Rectal smooth muscle tissue (tissue), 1 donor: ENCODE data around the gene AZU1.
"Not testable (repeated sequence)": the region's sequence is repeated elsewhere in the genome, so short reads cannot be mapped to it uniquely, and the experiment has no call there.

ENCODE experiments used
- H3K27ac ChIP-seq: one replicate; pipeline ENCODE4 v1.7.0; 2013; ENCODE audit warnings: low read depth, low read length, inconsistent platforms
- H3K27me3 ChIP-seq: one replicate; pipeline ENCODE4 v1.7.0; 2013; ENCODE audit warnings: low read length; ENCODE audit not compliant: control insufficient read depth, insufficient read depth
- H3K36me3 ChIP-seq: one replicate; pipeline ENCODE4 v1.7.0; 2013; ENCODE audit warnings: low read length; ENCODE audit not compliant: control insufficient read depth, insufficient read depth
- H3K4me1 ChIP-seq: one replicate; pipeline ENCODE4 v1.7.0; 2013; ENCODE audit warnings: low read length; ENCODE audit not compliant: control insufficient read depth, insufficient read depth
- H3K4me3 ChIP-seq: one replicate; pipeline ENCODE4 v1.7.0; 2013; ENCODE audit warnings: low read length
- H3K9ac ChIP-seq: one replicate; pipeline ENCODE4 v1.7.0; 2013; ENCODE audit warnings: low read length

Gene AZU1

DNA sequence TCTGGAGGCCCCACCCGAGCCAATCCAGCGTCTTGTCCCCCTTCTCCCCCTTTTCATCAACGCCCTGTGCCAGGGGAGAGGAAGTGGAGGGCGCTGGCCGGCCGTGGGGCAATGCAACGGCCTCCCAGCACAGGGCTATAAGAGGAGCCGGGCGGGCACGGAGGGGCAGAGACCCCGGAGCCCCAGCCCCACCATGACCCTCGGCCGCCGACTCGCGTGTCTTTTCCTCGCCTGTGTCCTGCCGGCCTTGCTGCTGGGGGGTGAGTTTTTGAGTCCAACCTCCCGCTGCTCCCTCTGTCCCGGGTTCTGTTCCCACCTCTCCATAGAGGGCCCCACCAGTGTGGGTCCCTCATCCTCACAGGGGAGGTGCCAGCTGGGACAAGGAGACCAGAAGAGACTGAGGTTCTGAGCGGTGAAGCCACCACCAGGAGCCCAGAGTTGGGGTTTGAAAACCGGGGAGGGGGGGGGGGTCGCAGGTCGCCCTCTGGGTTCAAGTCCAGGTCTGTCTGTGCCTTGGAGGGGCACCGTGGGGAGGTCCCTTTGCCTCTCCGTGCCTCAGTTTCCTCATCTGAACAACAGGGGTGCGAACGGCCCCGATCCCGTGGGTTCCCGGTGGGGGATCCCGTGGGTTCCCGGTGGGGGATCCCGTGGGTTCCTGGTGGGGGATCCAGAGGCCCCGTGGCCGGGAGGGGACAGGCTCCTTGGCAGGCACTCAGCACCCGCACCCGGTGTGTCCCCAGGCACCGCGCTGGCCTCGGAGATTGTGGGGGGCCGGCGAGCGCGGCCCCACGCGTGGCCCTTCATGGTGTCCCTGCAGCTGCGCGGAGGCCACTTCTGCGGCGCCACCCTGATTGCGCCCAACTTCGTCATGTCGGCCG lies 24.7 kb downstream of the AZU1 start, which contains the start of gene ELANE:
TSS of gene ELANE (plus strand) at position 168 of the 878 bp plus-strand sequence. CDS start at position 194, 26 bp downstream.
- Histone ChIP-seq H3K27me3 (peaks cover 4% of the 10 kb centered on the region), H3K9ac (no peak within 1 kb of the TSS), H3K36me3 (no peaks in the 10 kb centered on the region), H3K27ac (peak within 1 kb of the TSS; percentile 80), H3K4me3 (no peak within 1 kb of the TSS), H3K4me1 (peaks cover 8% of the 10 kb centered on the region)

DNA sequence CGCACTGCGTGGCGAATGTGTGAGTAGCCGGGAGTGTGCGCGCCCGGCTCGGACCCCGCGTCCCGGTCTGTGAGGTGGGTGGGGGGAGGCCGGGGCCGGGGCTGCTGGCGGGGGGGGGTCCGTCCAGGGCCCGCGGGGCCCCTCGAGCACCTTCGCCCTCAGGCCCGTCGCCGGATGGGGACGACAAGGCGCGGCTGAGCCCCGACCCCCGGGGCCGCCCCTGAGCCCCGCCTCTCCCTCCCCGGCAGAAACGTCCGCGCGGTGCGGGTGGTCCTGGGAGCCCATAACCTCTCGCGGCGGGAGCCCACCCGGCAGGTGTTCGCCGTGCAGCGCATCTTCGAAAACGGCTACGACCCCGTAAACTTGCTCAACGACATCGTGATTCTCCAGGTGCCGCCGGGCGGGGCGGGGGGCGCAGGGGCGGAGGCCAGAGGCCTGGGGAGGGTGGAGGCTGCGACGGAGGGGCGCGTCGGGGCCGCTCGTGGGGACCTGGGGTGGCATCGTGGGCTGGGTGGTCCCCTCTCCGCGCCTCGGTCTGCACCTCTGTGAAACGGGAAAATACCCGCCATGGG lies 25.5 kb downstream of the AZU1 start:
- Histone ChIP-seq H3K27ac (no peak overlapping the region), H3K36me3 (no peaks in the 10 kb centered on the region), H3K27me3 (peaks cover 4% of the 10 kb centered on the region), H3K4me3 (no peak overlapping the region), H3K9ac (no peak overlapping the region), H3K4me1 (peaks cover 8% of the 10 kb centered on the region)

DNA sequence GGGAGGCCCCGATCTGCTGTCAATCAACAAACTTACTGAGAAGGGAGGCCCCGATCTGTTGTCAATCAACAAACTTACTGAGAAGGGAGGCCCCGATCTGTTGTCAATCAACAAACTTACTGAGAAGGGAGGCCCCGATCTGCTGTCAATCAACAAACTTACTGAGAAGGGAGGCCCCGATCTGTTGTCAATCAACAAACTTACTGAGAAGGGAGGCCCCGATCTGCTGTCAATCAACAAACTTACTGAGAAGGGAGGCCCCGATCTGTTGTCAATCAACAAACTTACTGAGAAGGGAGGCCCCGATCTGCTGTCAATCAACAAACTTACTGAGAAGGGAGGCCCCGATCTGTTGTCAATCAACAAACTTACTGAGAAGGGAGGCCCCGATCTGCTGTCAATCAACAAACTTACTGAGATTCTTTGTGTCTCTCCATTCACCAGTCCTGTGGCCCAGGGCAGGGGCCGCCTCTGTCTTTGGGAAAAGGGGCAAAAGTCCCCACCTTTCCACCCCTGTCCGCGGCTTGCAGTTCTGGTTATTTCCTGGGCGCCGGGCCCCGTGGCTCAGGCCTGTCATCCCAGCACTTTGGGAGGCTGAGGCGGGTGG lies 26.1 kb downstream of the AZU1 start:
- not testable (repeated sequence) for H3K27ac ChIP-seq, H3K36me3 ChIP-seq, H3K4me3 ChIP-seq, H3K4me1 ChIP-seq, H3K9ac ChIP-seq, H3K27me3 ChIP-seq

DNA sequence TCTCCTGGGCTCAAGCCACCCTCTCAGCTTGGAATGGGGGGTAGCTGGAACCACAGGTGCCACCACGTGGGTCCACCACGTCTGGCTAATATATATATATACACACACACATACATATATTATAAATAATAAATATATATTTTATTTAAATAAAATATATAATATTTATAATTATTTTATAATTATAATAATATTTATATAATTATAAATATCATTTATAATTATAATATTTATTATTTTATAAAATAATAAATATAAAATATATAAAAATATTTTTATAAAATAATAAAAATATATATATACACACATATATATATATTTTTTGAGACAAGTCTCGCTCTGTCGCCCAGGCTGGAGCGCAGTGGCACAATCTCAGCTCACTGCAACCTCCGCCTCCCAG lies 26.9 kb downstream of the AZU1 start:
- H3K27ac ChIP-seq: no peak overlapping the region
- H3K27me3 ChIP-seq: peaks cover 4% of the 10 kb centered on the region
- H3K4me3 ChIP-seq: no peak overlapping the region
- H3K36me3 ChIP-seq: no peaks in the 10 kb centered on the region
- H3K9ac ChIP-seq: no peak overlapping the region
- H3K4me1 ChIP-seq: peaks cover 8% of the 10 kb centered on the region

DNA sequence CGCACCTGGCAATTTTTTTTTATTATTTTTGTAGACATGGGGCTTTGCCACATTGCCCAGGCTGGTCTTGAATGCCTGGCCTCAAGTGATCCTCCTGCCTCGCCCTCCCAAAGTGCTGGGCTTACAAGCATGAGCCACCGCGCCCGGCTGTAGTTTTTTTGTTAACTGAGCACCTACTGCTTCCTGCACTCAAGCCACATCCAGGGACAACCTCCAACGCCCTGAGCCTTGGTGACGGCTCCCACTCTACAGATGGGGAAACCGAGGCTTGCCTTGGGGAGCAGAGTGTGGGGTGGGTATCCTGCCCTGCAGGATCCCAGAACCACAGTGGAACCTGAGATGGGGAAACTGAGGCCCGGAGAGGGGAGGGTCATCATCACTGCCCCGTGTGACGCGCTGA lies 27.5 kb downstream of the AZU1 start:
- Histone ChIP-seq H3K27me3 (peaks cover 4% of the 10 kb centered on the region), H3K4me3 (no peak overlapping the region), H3K4me1 (peaks cover 8% of the 10 kb centered on the region), H3K36me3 (no peaks in the 10 kb centered on the region), H3K27ac (no peak overlapping the region), H3K9ac (no peak overlapping the region)

DNA sequence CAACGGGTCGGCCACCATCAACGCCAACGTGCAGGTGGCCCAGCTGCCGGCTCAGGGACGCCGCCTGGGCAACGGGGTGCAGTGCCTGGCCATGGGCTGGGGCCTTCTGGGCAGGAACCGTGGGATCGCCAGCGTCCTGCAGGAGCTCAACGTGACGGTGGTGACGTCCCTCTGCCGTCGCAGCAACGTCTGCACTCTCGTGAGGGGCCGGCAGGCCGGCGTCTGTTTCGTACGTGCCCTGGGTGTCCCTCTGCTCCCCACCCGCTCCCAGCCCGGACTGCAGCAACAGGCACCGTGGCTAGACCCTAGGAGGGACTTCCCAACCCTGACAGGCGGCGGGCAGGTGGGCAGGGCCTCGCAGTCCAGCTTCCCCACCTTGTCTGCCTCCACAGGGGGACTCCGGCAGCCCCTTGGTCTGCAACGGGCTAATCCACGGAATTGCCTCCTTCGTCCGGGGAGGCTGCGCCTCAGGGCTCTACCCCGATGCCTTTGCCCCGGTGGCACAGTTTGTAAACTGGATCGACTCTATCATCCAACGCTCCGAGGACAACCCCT lies 28.0 kb downstream of the AZU1 start:
- Histone ChIP-seq H3K27me3 (peaks cover 4% of the 10 kb centered on the region), H3K27ac (no peak overlapping the region), H3K4me1 (peaks cover 8% of the 10 kb centered on the region), H3K4me3 (no peak overlapping the region), H3K9ac (no peak overlapping the region), H3K36me3 (no peaks in the 10 kb centered on the region)

DNA sequence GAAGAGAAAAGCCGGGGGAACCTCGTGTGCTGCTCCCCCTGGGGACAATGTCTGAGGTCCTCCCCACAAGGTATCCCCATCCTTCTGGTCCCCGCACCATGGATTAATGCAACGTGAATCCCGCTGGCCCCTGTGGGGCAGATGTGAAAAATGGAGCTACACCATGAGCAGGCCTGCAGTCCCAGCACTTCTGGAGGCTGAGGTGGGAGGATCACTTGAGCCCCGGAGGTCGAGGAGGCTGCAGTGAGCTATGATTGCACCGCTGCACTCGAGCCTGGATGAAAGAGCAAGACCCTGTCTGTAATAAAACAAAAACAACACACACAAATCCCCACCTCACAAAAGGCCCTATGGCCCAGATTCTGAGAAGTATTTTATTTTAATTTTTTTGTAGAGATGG lies 30.6 kb downstream of the AZU1 start:
- no peak overlapping the region for H3K9ac ChIP-seq
- no peak overlapping the region for H3K4me3 ChIP-seq
- H3K27ac ChIP-seq: no peak overlapping the region
- no peaks in the 10 kb centered on the region for H3K4me1 ChIP-seq
- H3K27me3 ChIP-seq: no peaks in the 10 kb centered on the region
- H3K36me3 ChIP-seq: no peaks in the 10 kb centered on the region

DNA sequence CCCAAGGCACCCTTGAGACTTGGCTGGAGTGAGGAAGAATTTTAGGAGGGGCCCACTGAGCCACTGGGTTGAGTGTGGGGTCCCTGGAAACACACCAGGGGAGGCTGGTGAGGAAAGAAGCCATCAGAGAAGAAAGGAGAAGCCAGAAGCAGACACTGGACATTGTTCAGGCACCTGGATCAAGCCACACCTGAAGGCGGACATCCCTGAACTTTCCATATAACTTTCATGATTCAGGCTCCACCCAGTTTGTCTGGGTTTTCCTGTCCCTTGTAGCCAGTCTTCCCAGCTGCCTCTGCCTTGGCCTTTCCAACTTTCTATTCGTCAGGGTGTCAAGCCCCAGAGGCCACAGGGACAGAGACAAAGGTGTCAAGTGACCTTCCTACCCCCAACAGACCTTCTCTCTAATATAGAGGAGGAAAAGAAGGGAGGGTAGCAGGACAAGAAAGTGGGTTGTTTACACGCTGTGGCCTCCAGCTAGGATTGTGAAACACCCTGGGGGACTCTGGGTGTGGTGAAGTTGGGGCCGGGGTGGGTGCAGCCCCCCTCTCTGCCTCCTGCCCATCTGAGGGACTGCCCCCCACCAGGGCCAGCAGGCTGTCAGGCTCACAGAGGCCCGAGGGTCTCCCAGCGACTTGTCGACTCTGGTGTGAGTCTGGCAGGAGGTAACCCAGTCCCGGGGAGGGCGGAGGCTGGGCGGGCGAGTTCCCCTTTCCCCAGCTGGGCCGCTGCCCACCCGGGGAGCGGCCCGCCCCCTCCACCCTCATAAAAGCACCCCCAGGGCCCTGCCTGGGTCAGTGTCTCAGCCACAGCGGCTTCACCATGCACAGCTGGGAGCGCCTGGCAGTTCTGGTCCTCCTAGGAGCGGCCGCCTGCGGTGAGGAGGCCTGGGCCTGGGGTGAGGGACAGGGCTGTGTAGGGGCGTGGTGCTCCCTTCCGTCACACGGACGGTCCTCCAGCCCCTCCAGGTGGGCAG lies 31.5 kb downstream of the AZU1 start, which contains the start of gene CFD:
TSS of gene CFD (plus strand) at position 797 of the 976 bp plus-strand sequence. CDS start at position 823, 26 bp downstream.
- H3K27ac ChIP-seq: no peak within 1 kb of the TSS
- no peak within 1 kb of the TSS for H3K9ac ChIP-seq
- peak within 1 kb of the TSS; percentile 54 for H3K4me3 ChIP-seq
- peaks cover 3% of the 10 kb centered on the region for H3K4me1 ChIP-seq
- H3K36me3 ChIP-seq: no peaks in the 10 kb centered on the region
- H3K27me3 ChIP-seq: no peaks in the 10 kb centered on the region

DNA sequence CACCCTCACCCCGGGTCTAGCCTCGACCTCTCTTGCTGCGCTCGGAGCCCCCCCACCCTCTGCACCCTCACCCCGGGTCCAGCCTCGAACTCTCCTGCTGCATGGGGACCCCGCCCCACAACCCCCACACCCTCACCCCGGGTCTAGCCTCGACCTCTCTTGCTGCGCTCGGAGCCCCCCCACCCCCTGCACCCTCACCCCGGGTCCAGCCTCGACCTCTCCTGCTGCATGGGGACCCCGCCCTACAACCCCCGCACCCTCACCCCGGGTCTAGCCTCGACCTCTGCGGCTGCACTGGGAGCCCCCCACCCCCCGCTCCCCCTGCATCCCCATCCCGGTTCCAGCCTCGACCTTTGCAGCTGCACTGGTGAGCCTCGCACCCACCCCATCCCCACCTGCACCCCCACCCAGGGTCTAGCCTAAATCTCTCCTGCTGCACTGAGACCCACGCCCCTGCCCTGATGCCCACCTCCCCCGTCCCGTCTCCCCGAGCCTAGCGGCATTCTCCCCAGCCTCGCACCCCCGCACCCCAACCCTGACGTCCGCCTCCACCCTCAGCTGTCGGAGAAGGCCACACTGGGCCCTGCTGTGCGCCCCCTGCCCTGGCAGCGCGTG lies 33.6 kb downstream of the AZU1 start:
- H3K4me1 ChIP-seq: peaks cover 3% of the 10 kb centered on the region
- H3K9ac ChIP-seq: no peak overlapping the region
- no peaks in the 10 kb centered on the region for H3K27me3 ChIP-seq
- H3K36me3 ChIP-seq: no peaks in the 10 kb centered on the region
- H3K4me3 ChIP-seq: no peak overlapping the region
- no peak overlapping the region for H3K27ac ChIP-seq

DNA sequence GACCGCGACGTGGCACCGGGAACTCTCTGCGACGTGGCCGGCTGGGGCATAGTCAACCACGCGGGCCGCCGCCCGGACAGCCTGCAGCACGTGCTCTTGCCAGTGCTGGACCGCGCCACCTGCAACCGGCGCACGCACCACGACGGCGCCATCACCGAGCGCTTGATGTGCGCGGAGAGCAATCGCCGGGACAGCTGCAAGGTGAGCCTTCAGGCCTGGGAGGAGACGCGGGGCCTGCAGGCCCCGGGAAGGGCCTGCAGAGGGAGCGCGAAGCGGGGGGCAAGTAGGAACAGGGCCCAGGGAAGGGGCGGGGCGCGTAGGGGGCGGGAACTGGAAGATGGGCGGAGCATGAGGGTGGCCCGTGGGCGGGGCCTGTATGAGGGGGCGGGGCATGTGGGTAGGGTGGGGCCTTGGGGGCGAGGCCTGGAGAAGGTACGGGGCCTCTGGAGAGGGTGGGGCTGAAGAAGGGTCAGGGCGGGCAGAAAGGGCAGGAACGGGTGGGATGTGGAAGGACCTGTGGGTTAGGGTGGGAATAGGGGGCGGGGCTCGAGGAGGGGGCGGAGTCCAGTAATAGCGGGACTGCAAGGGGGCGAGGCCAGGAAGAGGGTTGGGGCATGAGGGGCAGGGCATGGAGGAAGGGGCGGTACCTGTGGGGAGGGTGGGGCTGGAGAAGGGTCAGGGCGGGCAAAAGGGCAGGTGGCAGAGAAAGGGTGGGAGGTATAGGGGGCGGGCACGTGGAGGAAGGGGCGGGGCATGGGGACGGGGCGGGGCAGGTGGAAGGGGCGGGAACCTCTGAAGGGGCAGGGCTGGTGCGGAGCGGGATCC lies 34.3 kb downstream of the AZU1 start:
- Histone ChIP-seq H3K9ac (no peak overlapping the region), H3K4me1 (peaks cover 3% of the 10 kb centered on the region), H3K27ac (no peak overlapping the region), H3K27me3 (no peaks in the 10 kb centered on the region), H3K4me3 (no peak overlapping the region), H3K36me3 (no peaks in the 10 kb centered on the region)
